Stimulated activated CD8-positive, alpha-beta memory T cell treated with anti-CD3 and anti-CD28 coated beads, Interleukin-4, amount 100 ng/mL, for 48 hours (primary cell): ENCODE data around the gene UBE2G1.
"Not testable (repeated sequence)": the region's sequence is repeated elsewhere in the genome, so short reads cannot be mapped to it uniquely, and the experiment has no call there.

Experiments used
- DNase-seq: peaks from one replicate; pipeline ENCODE4 v3.0.0-alpha.2; 2020

The UBE2G1 gene

GRCh38 chr17:4366327-4367063 is at the start of gene UBE2G1:
TSS of gene UBE2G1 (minus strand) at chr17:4366675. CDS start at chr17:4366316, 359 bp downstream.
- DNase-seq = peak; percentile 100

- peak; percentile 98 for DNase-seq
Measured at GRCh38 chr17:4412933-4413831, 46.7 kb upstream of the UBE2G1 start.

GRCh38 chr17:4411201-4411600 is 44.7 kb upstream of the UBE2G1 start:
- DNase-seq = no peak

- no peak for DNase-seq
Measured at GRCh38 chr17:4409659-4410058, 43.2 kb upstream of the UBE2G1 start.

- no peak for DNase-seq
Measured at GRCh38 chr17:4407851-4408250, 41.4 kb upstream of the UBE2G1 start.

GRCh38 chr17:4407216-4407615 is 40.7 kb upstream of the UBE2G1 start:
- no peak for DNase-seq

GRCh38 chr17:4406386-4406785 is 39.9 kb upstream of the UBE2G1 start:
- no peak for DNase-seq

GRCh38 chr17:4405699-4406098 is 39.2 kb upstream of the UBE2G1 start:
- no peak for DNase-seq

- DNase-seq = no peak
Measured at GRCh38 chr17:4405038-4405669, 38.7 kb upstream of the UBE2G1 start.

- DNase-seq = no peak
Measured at GRCh38 chr17:4397840-4398239, 31.4 kb upstream of the UBE2G1 start.

- no peak for DNase-seq
Measured at GRCh38 chr17:4395111-4395478, 28.6 kb upstream of the UBE2G1 start.

GRCh38 chr17:4394208-4395110 is 28.0 kb upstream of the UBE2G1 start:
- no peak for DNase-seq

- DNase-seq = no peak
Measured at GRCh38 chr17:4393806-4394205, 27.3 kb upstream of the UBE2G1 start.

GRCh38 chr17:4389079-4389478 is 22.6 kb upstream of the UBE2G1 start:
- no peak for DNase-seq

- no peak for DNase-seq
Measured at GRCh38 chr17:4387137-4387536, 20.7 kb upstream of the UBE2G1 start.

GRCh38 chr17:4386406-4386805 is 19.9 kb upstream of the UBE2G1 start:
- DNase-seq = no peak

- no peak for DNase-seq
Measured at GRCh38 chr17:4381690-4382671, 15.5 kb upstream of the UBE2G1 start.

- no peak for DNase-seq
Measured at GRCh38 chr17:4378626-4379025, 12.2 kb upstream of the UBE2G1 start.

- DNase-seq = not testable (repeated sequence)
Measured at GRCh38 chr17:4377247-4377646, 10.8 kb upstream of the UBE2G1 start.

- DNase-seq = not testable (repeated sequence)
Measured at GRCh38 chr17:4375796-4376440, 9.4 kb upstream of the UBE2G1 start.
